Epithelial cell of esophagus (primary cell): ENCODE results near the gene TSHZ2.

Experiments used
- DNase-seq: peaks from one replicate; pipeline ENCODE4 v3.0.0; 2010; ENCODE audit warnings: low read depth
- H3K4me3 ChIP-seq: 2 replicates; pipeline ENCODE4 v1.5.1; 2011; ENCODE audit warnings: mild to moderate bottlenecking, low read length, control low read depth
- TF ChIP-seq, protein P1 (sequence below): IDR thresholded peaks from 2 replicates; pipeline ENCODE4 v1.5.1; 2011; ENCODE audit warnings: low read depth, mild to moderate bottlenecking, low read length, control low read depth, inconsistent platforms; ENCODE audit not compliant: insufficient read depth; ENCODE audit errors: missing control alignments

The TSHZ2 gene

DNA sequence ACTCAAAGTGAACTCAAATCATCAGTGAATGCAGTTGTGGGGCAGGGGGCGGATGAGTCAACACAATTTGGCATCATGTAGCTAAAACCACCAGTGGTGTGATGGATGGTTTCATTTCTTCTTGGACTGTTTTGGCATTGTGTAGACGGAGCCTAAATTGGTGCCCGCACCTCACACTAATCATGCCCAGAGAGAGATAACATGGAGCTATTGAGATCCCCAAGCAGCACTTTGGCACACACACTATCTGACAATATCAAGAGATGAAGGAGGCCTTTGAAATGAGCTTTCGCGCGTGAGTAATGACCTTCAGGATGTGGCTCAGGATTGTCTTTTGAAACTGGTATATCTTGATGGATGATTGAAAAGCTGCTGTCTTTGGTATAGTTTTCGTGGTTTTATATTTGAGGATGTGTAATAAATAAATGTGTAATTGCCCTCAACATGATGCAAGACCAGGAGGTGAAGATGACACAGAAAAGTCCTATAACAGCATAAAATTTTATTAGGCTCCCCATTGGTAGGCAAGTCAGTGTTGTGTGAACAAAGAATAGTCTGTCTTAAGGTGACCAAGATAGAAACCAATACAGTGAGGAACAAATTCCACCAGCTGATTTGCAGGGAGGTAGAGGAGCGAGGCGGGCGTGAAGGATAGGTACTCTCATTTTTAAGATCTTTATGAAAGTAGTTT, 174.2 kb downstream of the TSHZ2 start:
- H3K4me3 ChIP-seq = no peak overlapping the region
- TF ChIP-seq, protein P1, sequence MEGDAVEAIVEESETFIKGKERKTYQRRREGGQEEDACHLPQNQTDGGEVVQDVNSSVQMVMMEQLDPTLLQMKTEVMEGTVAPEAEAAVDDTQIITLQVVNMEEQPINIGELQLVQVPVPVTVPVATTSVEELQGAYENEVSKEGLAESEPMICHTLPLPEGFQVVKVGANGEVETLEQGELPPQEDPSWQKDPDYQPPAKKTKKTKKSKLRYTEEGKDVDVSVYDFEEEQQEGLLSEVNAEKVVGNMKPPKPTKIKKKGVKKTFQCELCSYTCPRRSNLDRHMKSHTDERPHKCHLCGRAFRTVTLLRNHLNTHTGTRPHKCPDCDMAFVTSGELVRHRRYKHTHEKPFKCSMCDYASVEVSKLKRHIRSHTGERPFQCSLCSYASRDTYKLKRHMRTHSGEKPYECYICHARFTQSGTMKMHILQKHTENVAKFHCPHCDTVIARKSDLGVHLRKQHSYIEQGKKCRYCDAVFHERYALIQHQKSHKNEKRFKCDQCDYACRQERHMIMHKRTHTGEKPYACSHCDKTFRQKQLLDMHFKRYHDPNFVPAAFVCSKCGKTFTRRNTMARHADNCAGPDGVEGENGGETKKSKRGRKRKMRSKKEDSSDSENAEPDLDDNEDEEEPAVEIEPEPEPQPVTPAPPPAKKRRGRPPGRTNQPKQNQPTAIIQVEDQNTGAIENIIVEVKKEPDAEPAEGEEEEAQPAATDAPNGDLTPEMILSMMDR = no peak
- DNase-seq = no peak

DNA sequence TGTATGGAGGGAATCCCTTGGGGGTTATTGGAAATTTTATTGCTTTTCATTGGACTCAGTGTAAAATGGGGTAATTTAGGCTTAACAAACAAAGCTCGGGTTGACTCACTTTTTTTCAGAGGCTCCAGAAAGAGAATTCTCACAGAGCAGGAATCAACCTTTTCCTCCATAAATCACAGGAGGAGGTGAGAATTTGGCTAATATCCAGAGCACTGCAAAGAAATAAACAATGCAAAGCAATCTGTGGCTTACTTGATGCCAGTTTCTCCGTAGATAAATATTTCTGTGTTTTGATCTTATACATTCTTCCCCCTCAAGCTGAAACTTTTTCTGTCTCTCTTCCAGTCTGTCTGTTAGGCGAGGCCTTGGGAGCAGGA, 176.6 kb downstream of the TSHZ2 start:
- no peak overlapping the region for H3K4me3 ChIP-seq
- DNase-seq = no peak
- TF ChIP-seq, protein P1 = no peak

DNA sequence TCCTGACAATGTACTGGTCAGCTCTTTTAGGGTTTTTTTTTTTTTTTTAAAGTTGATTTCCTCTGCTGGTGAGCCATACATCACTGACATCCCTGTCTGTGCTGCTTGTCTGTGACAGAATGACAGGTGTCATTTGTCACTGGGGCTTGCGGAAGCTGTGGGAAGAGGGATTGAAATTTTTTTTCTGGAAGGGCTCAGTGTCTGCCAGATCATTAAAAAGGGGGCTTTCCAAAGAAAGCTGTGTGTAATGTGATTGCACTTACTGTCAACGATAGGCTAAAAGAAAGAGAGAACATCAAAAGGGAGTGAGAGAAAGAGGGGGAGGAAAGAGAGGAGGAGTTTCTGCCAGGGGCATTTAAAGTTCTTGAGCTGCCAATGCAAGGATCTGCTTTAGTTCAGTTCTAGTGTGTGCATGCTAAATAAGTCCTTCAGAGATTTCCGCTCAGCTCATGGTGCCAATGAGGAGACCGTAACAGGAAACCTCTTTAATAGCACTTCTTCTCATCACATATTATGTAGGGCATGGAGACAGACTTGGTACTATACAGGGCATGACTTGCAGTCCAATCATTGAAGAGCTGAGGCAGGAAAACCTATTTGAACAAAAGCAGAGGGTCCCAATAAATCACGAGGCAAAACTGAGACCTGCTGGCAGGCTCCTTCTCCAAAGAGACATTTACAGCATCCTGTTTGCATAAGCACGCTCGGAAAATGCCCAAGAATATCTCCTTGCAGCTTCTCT, 177.2 kb downstream of the TSHZ2 start:
- DNase-seq = no peak
- H3K4me3 ChIP-seq = no peak overlapping the region
- TF ChIP-seq, protein P1 = no peak

DNA sequence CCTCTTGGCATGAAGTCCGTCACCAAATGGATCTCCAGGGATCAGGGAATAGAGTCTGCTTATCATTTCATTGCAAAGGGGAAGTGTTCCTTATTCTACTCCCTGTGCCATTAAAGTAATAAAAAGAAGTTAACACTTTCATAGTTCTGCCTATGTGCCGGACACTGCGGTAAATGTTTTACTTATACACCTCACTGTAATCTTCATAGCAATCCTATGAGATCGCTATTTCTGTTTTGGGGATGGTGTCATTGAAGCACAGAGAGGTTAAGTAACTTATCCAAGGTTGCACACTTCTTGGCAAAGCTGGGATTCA, 177.7 kb downstream of the TSHZ2 start:
- TF ChIP-seq, protein P1 = no peak
- DNase-seq = no peak

DNA sequence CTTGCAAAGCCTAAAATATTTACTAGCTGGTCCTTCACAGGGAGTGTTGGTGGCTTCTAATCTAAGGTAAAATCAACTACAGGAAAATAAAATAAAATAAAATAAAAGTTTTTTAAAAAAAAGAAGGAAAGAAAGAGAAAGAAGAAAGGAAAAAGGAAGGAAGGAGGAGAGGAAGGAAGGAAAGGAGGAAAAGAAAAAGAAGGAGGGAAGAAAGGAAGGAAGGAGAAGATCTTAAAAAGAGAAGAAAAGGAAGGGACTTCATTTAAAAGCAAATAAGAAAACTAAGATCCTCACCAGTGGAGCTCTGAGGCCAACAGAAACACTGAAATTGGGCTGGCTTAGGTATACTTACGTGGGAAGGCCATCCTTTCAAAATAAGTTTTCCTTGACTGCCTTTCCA, 178.4 kb downstream of the TSHZ2 start:
- TF ChIP-seq, protein P1 = no peak
- H3K4me3 ChIP-seq = no peak overlapping the region
- DNase-seq = no peak

More for the DNA sequence above, 177.7 kb downstream of the TSHZ2 start:
- no peak overlapping the region for H3K4me3 ChIP-seq

DNA sequence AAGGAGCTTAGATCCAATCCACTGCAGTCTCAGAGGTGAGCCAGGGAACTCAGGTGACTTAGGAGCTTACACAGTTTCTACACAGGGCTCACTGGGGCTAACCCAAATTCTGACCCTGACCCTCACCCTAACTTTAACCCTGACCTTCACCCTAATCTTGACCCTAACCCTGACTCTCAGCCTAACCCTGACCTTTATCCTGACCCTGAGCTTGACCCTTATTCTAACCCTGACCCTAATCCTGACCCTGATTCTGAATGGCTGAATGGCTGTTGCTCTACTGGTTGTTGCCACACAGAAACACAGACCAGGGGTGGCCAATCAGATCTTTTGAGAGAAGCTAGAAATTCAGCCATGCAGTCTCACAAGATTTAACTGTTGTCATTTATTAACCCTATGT, 180.1 kb downstream of the TSHZ2 start:
- TF ChIP-seq, protein P1 = no peak
- no peak for DNase-seq
- H3K4me3 ChIP-seq = no peak overlapping the region

DNA sequence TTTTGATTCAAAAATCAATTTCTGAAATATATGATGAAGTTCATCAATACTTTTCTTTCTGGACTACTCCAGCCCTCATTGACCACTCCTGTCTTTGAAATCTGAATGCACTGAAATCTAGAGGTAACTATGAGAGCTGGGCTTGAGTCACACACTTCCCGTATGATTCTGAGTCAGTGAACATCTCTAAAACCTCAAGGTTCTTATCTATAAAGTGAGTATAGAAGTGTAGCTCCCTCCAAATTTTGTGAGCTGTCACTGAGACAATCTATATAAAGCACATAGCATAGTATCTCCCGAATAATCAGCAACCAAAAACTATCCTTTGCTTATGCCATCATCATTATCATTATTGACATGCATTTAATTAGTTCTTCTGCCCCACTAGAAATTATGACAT, 182.4 kb downstream of the TSHZ2 start:
- peak; percentile 29 for DNase-seq
- H3K4me3 ChIP-seq = no peak overlapping the region
- TF ChIP-seq, protein P1 = no peak
